CD4-positive, alpha-beta T cell (primary cell): ENCODE data around the gene UNC13C. TPM values are rescaled to one million over a fixed set of nuclear protein-coding genes. Genes with fewer than 3 reads are reported as not detected.

ENCODE experiments used
- ATAC-seq: fragments of 200-7000 bp; cut with Tn5 transposase; one replicate; pipeline ENCODE4 v1.10.0; 2022; ENCODE audit warnings: mild to moderate bottlenecking; ENCODE audit not compliant: poor library complexity
- CTCF ChIA-PET: fragments of 350-600 bp; sonication (Branson Sonifier 250); formaldehyde crosslinking; loops from one replicate; lab custom pipeline; 2021; ENCODE audit warnings: antibody characterized with exemption, inconsistent platforms; lab: Charles Lee
- POLR2A ChIA-PET: fragments of 350-600 bp; sonication (Branson Sonifier 250); formaldehyde crosslinking; loops from one replicate; lab custom pipeline; 2021; ENCODE audit warnings: antibody characterized with exemption, inconsistent platforms; lab: Charles Lee
- DNase-seq, 14 experiments: peaks; one replicate each; pipeline ENCODE4 v3.0.0-alpha.2; 2013 to 2020; ENCODE audit warnings: mixed read lengths in 2 of 14
- H3K27ac ChIP-seq, 2 donors: one replicate each; pipeline versions ENCODE4 v1.5.1 to v1.7.0; 2013; ENCODE audit warnings: low read length in 2 of 2, low read depth in 1 of 2, mild to moderate bottlenecking in 1 of 2
- H3K27me3 ChIP-seq, 2 experiments: 1 replicate in 1 of 2; 2 replicates in 1 of 2; pipeline versions ENCODE4 v1.6.1 to v1.7.0; 2013; ENCODE audit warnings: low read length in 2 of 2, control low read depth in 1 of 2, mild to moderate bottlenecking in 1 of 2, moderate library complexity in 1 of 2; ENCODE audit not compliant: insufficient read depth in 2 of 2, control insufficient read depth in 1 of 2
- H3K36me3 ChIP-seq: one replicate; pipeline ENCODE4 v1.6.1; 2013; ENCODE audit warnings: low read length, control low read depth; ENCODE audit not compliant: insufficient read depth
- H3K4me1 ChIP-seq: one replicate; pipeline ENCODE4 v1.6.1; 2013; ENCODE audit warnings: low read length, control low read depth; ENCODE audit not compliant: insufficient read depth
- H3K4me3 ChIP-seq: one replicate; pipeline ENCODE4 v1.5.1; 2013; ENCODE audit warnings: mild to moderate bottlenecking, low read length, moderate library complexity
- H3K9me3 ChIP-seq, 2 experiments: 1 replicate in 1 of 2; 2 replicates in 1 of 2; pipeline versions ENCODE4 v1.6.1 to v1.7.0; 2013; ENCODE audit warnings: low read length in 2 of 2, mild to moderate bottlenecking in 2 of 2, control low read depth in 1 of 2, moderate library complexity in 1 of 2; ENCODE audit not compliant: control insufficient read depth in 1 of 2, insufficient read depth in 1 of 2
- H3K27ac Mint-ChIP-seq: one replicate; pipeline ENCODE4 v1.8.0; 2020; ENCODE audit warnings: mixed read lengths
- H3K27me3 Mint-ChIP-seq: one replicate; pipeline ENCODE4 v1.8.0; 2021; ENCODE audit warnings: mixed read lengths
- H3K36me3 Mint-ChIP-seq: one replicate; pipeline ENCODE4 v1.8.0; 2021; ENCODE audit warnings: low read depth, mixed read lengths
- H3K4me1 Mint-ChIP-seq: one replicate; pipeline ENCODE4 v1.8.0; 2021; ENCODE audit warnings: low read depth, mixed read lengths
- H3K4me3 Mint-ChIP-seq: one replicate; pipeline ENCODE4 v1.8.0; 2020; ENCODE audit warnings: mild to moderate bottlenecking, mixed read lengths
- H3K9me3 Mint-ChIP-seq: one replicate; pipeline ENCODE4 v1.8.0; 2020; ENCODE audit warnings: mixed read lengths
- intact Hi-C, 2 experiments: fragments of 100-400 bp; cut with DNase I in 1 of 2; cut with micrococcal nuclease in 1 of 2; formaldehyde crosslinking; loops; one replicate each; pipeline versions ENCODE4 v1.15.1 to v1.9.0; 2023 to 2025; cut with DNase I, micrococcal nuclease
- total RNA-seq, 174 experiments: library from RNA in 2 of 174; stranded (reverse) in 2 of 174; gene quantifications; one replicate each; pipeline ENCODE4 v1.2.3 and lab custom pipeline; 2021 to 2026
- TF ChIP-seq, protein P1 (sequence below): fragments of 200-600 bp; IDR thresholded peaks from one replicate; pipeline ENCODE4 v1.8.0; 2022; ENCODE audit warnings: antibody characterized with exemption, mild to moderate bottlenecking

UNC13C gene
- total RNA-seq, 2 experiments from 2014 or later, result not detected

DNA sequence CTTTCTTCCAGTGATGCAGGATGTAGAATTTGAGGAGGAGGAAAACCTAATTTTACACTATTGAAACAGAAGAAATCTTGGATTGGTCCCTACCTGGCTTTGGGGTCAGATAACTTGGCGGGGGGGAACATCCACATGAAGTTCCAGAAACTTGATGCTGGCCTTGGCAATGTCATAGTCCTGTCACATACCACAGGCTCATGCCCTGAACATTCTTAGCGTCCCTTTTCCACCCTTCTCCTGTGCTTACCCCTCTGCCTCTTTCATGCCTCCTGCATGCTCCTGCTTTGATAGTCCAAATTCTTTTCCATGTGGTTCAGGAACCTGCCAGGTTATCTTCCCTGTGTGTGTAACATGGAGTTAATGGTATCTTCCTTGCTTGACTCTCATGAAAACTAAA, 110.6 kb downstream of the UNC13C start:
- no peaks in the 10 kb centered on the region for H3K9me3 Mint-ChIP-seq
- H3K27me3 Mint-ChIP-seq, result peaks cover 9% of the 10 kb centered on the region
- no peak overlapping the region for H3K4me3 ChIP-seq
- ChIA-PET CTCF (no interaction called here), POLR2A (no interaction called here)
- H3K27ac Mint-ChIP-seq, result no peak overlapping the region
- no peak overlapping the region for H3K27ac ChIP-seq
- intact Hi-C loops, result loop anchor here in 1 of 2 experiments (10.0 kb wide), 1 partner anchor 1206 kb away; no protein-coding TSS in a partner anchor
- H3K4me3 Mint-ChIP-seq, result no peak overlapping the region
- TF ChIP-seq, protein P1, sequence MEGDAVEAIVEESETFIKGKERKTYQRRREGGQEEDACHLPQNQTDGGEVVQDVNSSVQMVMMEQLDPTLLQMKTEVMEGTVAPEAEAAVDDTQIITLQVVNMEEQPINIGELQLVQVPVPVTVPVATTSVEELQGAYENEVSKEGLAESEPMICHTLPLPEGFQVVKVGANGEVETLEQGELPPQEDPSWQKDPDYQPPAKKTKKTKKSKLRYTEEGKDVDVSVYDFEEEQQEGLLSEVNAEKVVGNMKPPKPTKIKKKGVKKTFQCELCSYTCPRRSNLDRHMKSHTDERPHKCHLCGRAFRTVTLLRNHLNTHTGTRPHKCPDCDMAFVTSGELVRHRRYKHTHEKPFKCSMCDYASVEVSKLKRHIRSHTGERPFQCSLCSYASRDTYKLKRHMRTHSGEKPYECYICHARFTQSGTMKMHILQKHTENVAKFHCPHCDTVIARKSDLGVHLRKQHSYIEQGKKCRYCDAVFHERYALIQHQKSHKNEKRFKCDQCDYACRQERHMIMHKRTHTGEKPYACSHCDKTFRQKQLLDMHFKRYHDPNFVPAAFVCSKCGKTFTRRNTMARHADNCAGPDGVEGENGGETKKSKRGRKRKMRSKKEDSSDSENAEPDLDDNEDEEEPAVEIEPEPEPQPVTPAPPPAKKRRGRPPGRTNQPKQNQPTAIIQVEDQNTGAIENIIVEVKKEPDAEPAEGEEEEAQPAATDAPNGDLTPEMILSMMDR, result no peak
- ATAC-seq (no peak), DNase-seq (no peak)
- no peaks in the 10 kb centered on the region for H3K4me1 ChIP-seq
- no peaks in the 10 kb centered on the region for H3K4me1 Mint-ChIP-seq
- H3K36me3 Mint-ChIP-seq, result no peaks in the 10 kb centered on the region
- H3K36me3 ChIP-seq, result no peaks in the 10 kb centered on the region
- no peaks in the 10 kb centered on the region for H3K9me3 ChIP-seq
- no peaks in the 10 kb centered on the region for H3K27me3 ChIP-seq

DNA sequence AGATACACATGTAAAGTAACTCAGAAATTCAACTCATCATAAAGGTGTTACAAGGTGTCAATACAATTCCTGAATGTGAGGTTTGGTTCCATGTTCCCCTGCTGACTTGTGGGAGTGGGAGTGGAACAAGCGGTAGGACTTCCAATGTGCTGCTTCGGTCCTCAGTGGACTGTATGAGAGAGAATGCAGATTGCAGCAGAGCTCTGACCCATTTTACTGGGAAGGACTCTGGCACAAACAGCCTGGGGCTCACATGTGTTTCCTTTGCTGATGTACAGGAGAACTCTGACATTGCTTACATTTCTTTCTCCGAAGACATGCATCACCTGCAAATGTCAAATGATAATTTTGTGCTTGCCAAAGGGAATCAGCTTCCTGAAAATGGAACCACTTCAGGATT, 111.5 kb downstream of the UNC13C start:
- Mint-ChIP-seq H3K4me1 (no peaks in the 10 kb centered on the region), H3K27me3 (peaks cover 4% of the 10 kb centered on the region), H3K27ac (no peak overlapping the region), H3K36me3 (no peaks in the 10 kb centered on the region), H3K4me3 (no peak overlapping the region), H3K9me3 (no peaks in the 10 kb centered on the region)
- H3K4me3 ChIP-seq, result no peak overlapping the region
- H3K36me3 ChIP-seq, result no peaks in the 10 kb centered on the region
- ATAC-seq, result no peak
- H3K27me3 ChIP-seq, result no peaks in the 10 kb centered on the region
- no peaks in the 10 kb centered on the region for H3K9me3 ChIP-seq
- intact Hi-C loops, result loop anchor here in 1 of 2 experiments (10.0 kb wide), 1 partner anchor 1205 kb away; no protein-coding TSS in a partner anchor
- POLR2A ChIA-PET, result no interaction called here
- CTCF ChIA-PET, result no interaction called here
- no peak overlapping the region for H3K27ac ChIP-seq
- no peak for DNase-seq
- no peaks in the 10 kb centered on the region for H3K4me1 ChIP-seq
- TF ChIP-seq, protein P1, result no peak

DNA sequence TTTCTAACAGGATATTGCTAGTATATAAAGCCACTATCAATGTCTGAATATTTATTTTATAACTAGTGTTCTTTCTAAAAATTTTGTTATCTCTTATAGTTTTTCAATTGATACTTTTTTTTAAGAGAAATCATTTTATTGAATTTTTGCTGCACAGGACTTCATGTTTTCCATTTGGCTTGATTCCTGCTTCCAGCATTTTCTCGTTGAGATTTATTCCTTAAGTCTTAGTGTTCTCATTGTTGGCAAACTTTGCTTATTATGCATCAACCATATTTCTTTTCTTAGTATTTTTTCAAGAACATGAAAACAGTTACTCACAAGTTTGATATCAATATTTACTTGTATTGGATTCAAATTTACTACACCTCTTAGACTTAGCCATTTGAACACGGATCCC, 113.4 kb downstream of the UNC13C start:
- Mint-ChIP-seq H3K36me3 (no peaks in the 10 kb centered on the region), H3K9me3 (peaks cover 3% of the 10 kb centered on the region), H3K27ac (no peak overlapping the region), H3K4me1 (no peaks in the 10 kb centered on the region), H3K4me3 (no peak overlapping the region), H3K27me3 (peaks cover 4% of the 10 kb centered on the region)
- Histone ChIP-seq H3K36me3 (no peaks in the 10 kb centered on the region), H3K27me3 (no peaks in the 10 kb centered on the region), H3K4me1 (no peaks in the 10 kb centered on the region), H3K9me3 (no peaks in the 10 kb centered on the region), H3K27ac (no peak overlapping the region), H3K4me3 (no peak overlapping the region)
- no peak for DNase-seq
- intact Hi-C loops, result no loop called here
- CTCF ChIA-PET, result no interaction called here
- POLR2A ChIA-PET, result no interaction called here
- ATAC-seq, result no peak
- TF ChIP-seq, protein P1, result no peak
